ENCODE measurements around the gene URAD.
"Not testable (repeated sequence)": the region's sequence is repeated elsewhere in the genome, so short reads cannot be mapped to it uniquely, and the experiment has no call there.

URAD gene

DNA sequence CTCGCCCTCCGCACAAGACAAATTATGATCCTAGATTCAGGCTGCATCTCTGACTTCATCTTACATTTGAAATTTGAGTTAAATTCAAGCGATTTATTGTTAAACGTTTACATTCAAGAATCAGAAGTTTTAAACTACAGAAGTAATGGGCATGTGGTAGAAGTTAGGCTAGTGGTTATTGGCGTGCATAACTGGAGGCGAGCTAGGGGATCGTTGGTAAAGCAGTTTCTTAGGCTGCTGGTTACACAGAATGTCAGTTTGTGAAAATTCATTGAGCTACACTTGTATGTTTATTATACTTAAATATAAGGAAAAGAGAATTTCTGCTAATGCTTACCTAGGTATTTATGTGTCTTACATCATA, 18.6 kb downstream of the URAD start:
- no peak for DNase-seq

GRCh38 chr13:27969082-27969865, 19.2 kb downstream of the URAD start, which contains the start of gene CDX2:
Gene CDX2, minus strand, starts transcription at chr13:27969315. Its CDS starts 309 bp downstream, at chr13:27969006.
- DNase-seq = no peak

DNA sequence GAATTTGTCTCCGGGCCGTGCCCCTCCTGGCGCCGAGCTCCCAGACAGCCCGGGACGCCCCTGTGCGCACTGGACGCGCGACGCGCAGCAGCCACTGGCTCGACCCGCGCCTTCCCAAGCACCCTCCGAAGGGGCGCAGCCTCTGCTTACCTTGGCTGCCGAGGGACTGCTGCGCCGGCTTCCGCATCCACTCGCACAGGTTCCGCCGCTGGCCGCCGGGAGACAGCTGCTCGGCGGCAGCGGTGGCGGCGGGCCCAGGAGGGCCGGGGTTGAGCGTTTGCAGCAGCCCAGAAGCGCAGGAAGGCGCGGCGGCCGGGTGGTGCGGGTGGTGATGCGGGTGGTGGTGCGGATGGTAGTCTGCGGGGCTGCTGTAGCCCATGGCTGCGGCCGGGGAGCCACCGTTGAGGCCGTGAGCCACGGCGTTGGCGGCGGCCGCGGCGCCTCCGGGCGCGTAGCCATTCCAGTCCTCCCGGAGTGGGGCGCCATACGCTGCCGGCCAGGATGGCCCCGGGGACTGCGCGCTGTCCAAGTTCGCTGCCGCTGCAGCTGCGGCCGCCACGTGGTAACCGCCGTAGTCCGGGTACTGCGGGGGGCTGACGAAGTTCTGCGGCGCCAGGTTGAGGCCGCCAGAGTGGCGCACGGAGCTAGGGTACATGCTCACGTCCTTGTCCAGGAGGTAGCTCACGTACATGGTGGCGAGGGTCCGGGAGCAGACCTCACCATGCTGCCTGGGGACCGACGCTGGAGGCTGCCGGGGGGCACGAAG, 20.0 kb downstream of the URAD start:
- DNase-seq = no peak

DNA sequence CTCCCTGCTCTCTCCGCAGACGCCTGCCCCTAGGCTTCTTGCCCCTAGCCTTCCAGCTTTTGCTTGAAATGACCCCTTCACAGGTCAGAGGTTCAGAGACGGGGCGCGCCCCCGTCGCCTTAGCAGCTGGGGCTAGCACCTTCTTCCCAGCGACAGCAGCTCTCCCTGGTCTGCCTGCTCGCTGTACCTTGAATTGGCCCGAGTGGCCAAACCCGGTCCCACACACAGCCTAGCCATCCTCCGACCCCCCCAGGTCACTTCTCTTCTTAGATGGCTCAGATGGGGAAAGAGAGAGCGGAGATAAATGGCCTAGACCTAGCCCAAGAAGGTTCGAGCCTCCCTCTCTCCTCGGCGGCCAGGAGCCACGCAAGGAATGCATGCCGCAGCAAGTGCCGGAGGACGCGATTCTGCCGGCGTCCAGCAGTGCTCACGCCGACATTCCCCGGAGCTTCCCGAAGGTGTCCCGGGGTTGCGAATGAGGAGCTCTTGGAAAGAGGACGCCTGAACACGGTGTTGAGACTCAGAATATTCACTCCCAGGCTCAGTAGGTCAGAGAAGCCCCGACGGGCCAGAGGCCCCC, 20.7 kb downstream of the URAD start:
- no peak for DNase-seq

DNA sequence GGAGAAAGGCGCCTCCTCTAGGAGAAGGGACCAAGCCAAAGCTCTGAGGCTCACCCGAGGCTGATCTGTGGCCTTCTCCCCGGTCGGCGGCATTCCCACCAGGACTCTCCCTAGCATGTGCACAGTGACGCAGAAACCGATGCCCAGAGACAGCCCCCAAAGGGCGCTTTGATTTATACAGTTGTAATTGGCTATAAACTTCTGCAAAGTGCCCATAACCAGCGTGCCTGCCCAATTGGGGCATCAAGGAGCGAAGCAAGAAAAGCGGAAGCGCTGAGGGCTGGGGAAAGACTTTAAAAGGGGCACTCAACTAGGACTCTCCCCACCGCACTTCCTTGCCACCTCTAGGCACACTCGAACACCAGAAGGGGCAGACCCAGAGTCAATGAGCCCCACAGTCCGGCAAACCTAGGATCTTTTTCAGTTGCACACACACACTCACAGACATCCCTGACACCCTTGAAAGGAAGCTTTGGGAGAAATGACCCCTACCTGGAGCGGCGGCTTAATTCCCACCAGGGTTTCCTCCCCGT, 21.2 kb downstream of the URAD start:
- DNase-seq = no peak

DNA sequence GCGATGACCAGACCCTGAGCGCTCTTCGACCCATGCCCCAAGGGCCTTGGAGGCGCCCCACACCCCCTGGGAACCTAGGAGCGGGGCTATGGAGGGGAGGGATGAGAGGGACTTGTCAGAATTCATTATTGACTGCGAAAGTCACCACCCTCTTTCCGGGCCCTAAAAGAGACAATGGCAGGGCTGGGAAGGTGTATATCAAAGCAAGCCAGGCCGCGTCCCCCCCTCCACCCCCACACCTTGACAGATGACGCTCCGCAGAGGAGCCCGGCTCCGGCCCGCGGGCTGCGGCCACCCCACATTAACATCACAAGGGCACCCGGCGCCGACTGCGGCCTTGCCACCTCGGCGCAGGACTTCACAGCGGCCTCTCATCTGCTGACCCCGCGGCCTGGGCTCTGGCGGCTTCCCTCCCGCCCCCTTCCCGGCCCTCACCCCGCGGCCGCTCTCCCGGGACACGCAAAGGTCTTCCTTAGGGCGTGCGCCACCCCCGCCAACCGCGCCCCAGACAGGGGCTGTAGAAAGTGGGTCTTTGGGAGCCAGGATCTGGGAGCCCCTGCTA, 21.8 kb downstream of the URAD start:
- no peak for DNase-seq

- no peak for DNase-seq
Observed at GRCh38 chr13:27965740-27966640, 22.5 kb downstream of the URAD start.

DNA sequence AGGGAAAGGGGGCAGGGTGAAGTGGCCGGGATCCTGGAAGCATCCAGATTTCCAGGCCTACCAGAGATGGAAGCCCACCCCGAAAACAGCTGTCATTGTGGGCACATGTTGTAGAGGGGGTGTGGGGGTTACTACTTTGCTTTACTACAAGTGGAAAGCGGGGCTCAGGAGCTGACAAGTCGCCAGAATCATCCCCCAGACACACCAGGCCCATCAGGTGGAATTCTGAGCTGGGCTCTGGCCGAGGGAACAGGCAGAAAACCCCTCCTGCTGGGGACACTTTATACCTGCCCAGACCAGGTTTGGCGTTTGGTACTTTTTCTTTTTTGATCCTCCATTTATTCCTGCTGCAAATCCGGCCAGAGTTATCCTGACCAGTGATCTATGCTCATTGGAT, 23.2 kb downstream of the URAD start:
- no peak for DNase-seq

DNA sequence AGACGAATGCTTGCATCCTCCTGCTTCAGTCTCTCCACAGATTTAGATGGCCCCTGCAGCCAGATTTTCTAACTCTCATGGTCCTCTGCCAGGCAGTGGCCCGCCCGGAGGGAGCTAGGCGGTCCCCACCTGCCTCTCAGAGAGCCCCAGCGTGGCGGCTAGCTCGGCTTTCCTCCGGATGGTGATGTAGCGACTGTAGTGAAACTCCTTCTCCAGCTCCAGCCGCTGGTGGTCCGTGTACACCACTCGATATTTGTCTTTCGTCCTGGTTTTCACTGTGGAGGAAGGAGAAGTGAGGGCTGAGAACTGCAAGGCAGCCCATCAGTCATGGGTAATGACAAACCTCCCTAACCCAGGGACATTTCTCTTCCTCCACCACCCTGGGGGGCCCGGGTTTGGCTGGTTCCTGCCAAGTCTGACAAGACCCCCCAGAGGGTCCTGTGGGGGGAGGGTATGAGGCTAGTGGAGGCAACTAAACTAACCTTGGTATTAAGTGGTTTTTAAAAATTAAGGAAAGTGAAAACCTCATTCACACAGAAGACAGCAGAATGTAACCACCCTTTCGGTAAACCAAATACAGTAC, 23.7 kb downstream of the URAD start:
- DNase-seq = no peak

DNA sequence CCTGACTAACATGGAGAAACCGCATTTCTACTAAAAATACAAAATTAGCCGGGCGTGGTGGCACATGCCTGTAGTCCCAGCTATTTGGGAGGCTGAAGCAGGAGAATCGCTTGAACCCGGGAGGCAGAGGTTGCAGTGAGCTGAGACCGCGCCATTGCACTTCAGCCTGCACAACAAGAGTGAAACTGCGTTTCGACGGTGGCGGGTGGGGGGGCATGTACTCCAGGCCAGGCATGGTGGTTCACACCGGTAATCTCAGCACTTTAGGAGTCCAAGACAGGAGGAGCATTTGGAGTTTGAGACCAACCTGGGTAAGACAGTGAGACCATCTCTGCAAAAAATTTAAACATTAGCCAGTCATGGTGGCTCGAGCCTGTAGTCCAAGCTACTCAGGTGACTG, 24.3 kb downstream of the URAD start:
- DNase-seq = not testable (repeated sequence)

GRCh38 chr13:27963491-27963890, 25.0 kb downstream of the URAD start:
- DNase-seq = no peak

DNA sequence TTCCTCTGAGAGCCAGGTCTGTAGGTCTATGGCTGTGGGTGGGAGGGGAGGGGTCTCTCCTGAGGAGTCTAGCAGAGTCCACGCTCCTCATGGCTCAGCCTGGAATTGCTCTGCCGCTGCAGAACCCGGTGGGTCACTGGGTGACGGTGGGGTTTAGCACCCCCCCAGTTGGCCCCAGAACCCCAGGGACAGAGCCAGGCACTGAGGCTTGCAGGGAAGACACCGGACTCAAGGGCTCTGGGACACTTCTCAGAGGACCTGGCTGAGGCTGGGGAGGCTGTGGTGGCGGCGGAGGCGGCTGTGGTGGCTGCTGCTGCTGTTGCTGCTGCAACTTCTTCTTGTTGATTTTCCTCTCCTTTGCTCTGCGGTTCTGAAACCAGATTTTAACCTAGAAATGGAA, 25.5 kb downstream of the URAD start:
- no peak for DNase-seq

GRCh38 chr13:27962128-27962841, 26.2 kb downstream of the URAD start:
- DNase-seq = no peak

DNA sequence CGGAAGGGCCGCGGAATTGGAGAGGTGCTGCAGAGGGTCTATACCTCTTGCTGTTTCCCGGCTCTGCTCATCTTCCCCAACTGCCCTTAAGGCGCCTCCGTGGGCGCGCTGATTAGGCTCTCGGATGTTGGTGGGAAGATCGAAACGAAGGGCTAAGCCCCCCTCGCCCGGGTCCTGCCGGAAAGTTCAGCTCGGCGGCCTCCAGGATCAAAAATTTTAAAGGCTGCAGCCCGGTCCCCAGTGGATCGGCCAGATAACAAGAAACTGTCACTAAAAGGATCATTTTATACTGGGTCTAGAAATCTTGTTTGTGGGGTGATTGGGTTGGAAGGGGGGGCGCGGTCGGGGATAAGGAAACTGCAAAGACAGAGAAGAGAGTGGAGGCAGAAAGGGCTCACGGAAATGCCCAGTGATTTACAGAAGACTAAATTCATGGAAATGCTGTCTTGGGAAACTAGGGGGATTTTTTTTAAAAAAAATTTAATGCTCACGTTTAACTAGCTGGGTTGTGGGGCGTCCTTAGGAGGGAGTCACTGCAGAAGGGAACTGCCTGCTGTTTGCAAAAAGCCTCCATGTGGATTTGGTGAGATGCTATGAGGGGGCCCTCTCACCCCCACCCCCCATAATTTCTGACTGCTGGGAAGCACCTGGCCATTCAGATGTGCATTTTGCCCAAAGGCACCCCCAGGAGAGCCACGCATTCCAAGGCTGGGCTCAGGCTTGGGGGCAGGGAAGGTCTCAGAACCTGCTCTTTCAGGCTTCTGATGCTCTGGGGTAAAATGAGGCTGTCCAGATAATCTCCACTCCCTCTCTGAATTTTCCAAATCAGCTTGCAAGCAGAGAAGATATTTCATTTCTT, 27.0 kb downstream of the URAD start:
- DNase-seq = no peak

- DNase-seq = no peak
Observed at GRCh38 chr13:27960362-27961226, 27.9 kb downstream of the URAD start.

- no peak for DNase-seq
Observed at GRCh38 chr13:27959976-27960361, 28.5 kb downstream of the URAD start.

GRCh38 chr13:27956576-27957300, 31.8 kb downstream of the URAD start:
- no peak for DNase-seq

DNA sequence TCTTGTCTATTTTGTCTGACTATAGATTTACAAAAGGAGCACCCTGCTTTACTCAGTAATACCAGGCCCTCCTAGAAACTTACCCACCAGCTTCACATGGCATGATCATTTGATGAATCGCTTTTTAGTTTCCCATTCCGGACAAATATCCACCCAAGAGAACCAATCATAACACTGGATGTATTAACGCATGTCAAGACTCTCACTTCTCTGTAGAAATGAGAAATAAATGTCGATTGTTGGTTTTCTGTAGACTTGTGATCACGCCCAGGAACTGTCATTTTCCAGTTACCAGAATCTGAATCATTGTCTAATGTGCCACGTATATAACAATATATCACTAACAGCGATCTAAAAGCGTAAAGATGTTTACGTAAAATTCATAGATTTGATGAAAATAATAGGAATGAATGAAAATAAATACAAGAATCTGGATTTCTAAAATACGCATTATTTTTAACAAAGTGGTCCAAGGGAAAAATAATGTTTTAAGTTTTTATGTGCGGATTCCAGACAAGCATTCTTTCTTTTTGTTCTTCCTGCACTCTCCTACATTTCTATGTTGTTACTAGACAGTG, 33.4 kb downstream of the URAD start:
- DNase-seq = no peak

Data from NCI-H446 (cell line).